Activated T-cell treated with anti-CD3 and anti-CD28 coated beads, Interleukin-2, amount 50 U/mL, for 72 hours (primary cell): ENCODE measurements around the gene GARS1. TPM values are rescaled to one million over a fixed set of nuclear protein-coding genes. Genes with fewer than 3 reads are reported as not detected.
A peak's percentile ranks its signal among the peaks of the same experiment; 100 is the strongest.

ENCODE experiments used
- ATAC-seq, 2 donors: fragments of 150-1000 bp; cut with Tn5 transposase; replicated peaks in 1 of 2; 2 replicates each; pipeline ENCODE4 v1.10.0; 2021; ENCODE audit warnings: moderate library complexity in 2 of 2, mild to moderate bottlenecking in 1 of 2
- DNase-seq, 2 donors: peaks; one replicate each; pipeline ENCODE4 v3.0.0; 2021 to 2022; ENCODE audit warnings: mixed read lengths in 1 of 2
- H3K27ac Mint-ChIP-seq: one replicate; pipeline ENCODE4 v1.8.0; 2022; ENCODE audit warnings: mild to moderate bottlenecking, moderate library complexity, mixed read lengths
- H3K27me3 Mint-ChIP-seq: one replicate; pipeline ENCODE4 v1.8.0; 2022; ENCODE audit warnings: low read depth, mixed read lengths
- H3K36me3 Mint-ChIP-seq, 2 donors: one replicate each; pipeline ENCODE4 v1.8.0; 2022; ENCODE audit warnings: mixed read lengths in 2 of 2, mild to moderate bottlenecking in 1 of 2; ENCODE audit not compliant: insufficient read depth in 2 of 2
- H3K4me1 Mint-ChIP-seq: one replicate; pipeline ENCODE4 v1.8.0; 2022; ENCODE audit warnings: low read depth, mixed read lengths
- H3K4me3 Mint-ChIP-seq, 2 donors: one replicate each; pipeline ENCODE4 v1.8.0; 2022; ENCODE audit warnings: mild to moderate bottlenecking in 2 of 2, mixed read lengths in 2 of 2, moderate library complexity in 2 of 2
- H3K9me3 Mint-ChIP-seq, 2 donors: one replicate each; pipeline ENCODE4 v1.8.0; 2022; ENCODE audit warnings: mixed read lengths in 2 of 2
- total RNA-seq, 2 donors: library from RNA; stranded (reverse); gene quantifications; one replicate each; pipeline ENCODE4 v1.2.3, GENCODE V29; 2022

Gene GARS1
- total RNA-seq, 2 donors from 2014 or later = 526 to 609 TPM

- ATAC-seq (no peak), DNase-seq (no peak)
- Mint-ChIP-seq H3K36me3 (no peaks in the 10 kb centered on the region), H3K9me3 (no peaks in the 10 kb centered on the region), H3K4me1 (no peaks in the 10 kb centered on the region), H3K27me3 (no peaks in the 10 kb centered on the region), H3K4me3 (no peak overlapping the region), H3K27ac (no peak overlapping the region)
Measured at GRCh38 chr7:30668102-30668501, 73.4 kb downstream of the GARS1 start.

GRCh38 chr7:30671793-30672465 is 77.3 kb downstream of the GARS1 start:
- Mint-ChIP-seq H3K4me3 (no peak overlapping the region), H3K36me3 (no peaks in the 10 kb centered on the region), H3K27ac (no peak overlapping the region), H3K27me3 (peaks cover 7% of the 10 kb centered on the region), H3K9me3 (no peaks in the 10 kb centered on the region), H3K4me1 (no peaks in the 10 kb centered on the region)
- DNase-seq (no peak), ATAC-seq (no peak)

DNA sequence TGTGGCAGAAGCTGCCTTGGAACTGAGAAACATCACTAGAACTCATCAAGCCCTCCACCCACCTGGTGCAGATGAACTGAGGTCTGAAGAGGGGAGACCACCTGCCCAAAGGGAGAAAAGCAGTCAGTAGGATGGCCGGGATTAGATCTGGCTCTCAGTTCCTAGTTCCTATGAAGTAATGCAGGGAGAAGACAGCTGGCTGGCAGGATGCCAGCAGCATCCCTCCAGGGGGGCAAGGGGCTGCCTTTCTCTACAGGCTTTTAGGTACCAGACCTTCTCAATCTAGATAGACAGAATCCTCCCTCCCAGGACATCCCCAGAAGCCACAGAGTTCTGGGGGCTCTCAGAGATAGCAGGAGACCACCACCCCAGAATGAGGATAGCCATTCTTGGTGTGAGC is 79.7 kb downstream of the GARS1 start:
- Mint-ChIP-seq H3K9me3 (no peaks in the 10 kb centered on the region), H3K4me3 (no peak overlapping the region), H3K36me3 (no peaks in the 10 kb centered on the region), H3K27me3 (peaks cover 27% of the 10 kb centered on the region), H3K27ac (no peak overlapping the region), H3K4me1 (no peaks in the 10 kb centered on the region)
- ATAC-seq (no peak), DNase-seq (no peak)

DNA sequence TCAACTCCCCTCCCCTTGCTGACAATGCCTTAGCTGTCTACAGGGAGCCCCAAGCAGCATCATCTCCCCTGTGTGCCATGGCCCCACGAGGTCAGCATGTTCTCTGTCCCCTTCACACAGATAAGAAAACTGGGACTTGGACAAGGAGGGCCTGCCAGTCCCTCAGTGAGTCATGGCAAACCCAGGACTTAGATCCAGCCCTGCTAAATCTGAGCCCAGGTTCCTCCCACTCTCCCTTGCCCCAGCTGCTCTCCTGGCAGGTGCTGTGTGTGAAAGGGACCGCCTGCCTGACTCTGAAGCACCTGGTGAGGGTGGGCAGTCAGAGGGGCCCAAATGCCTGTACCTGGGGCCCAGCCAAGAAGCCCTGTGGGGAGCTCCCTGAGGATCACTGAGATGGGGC is 80.2 kb downstream of the GARS1 start:
- Mint-ChIP-seq H3K4me1 (no peaks in the 10 kb centered on the region), H3K27ac (no peak overlapping the region), H3K4me3 (no peak overlapping the region), H3K9me3 (no peaks in the 10 kb centered on the region), H3K36me3 (no peaks in the 10 kb centered on the region), H3K27me3 (peaks cover 29% of the 10 kb centered on the region)
- ATAC-seq = no peak
- DNase-seq = no peak

DNA sequence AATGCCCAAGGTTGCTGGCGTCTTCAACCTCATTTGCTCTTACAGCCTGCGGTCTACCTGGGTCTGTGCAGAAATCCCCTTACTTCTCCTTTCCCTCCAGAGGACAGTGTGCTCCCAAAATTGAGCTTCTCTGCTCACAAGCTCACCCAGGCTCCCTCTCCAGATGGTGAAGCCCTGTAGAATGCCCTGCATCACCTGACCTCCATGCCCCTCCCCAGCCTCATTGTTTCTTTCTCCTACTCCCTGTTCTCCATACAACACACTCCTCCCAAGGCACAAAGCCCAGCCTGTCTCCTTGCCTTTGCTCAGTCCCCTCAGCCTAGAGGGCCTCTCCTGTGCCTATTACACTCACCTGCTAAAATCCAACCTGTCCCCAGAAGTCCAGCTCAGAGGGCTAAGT is 84.1 kb downstream of the GARS1 start:
- H3K4me3 Mint-ChIP-seq = no peak overlapping the region
- no peaks in the 10 kb centered on the region for H3K9me3 Mint-ChIP-seq
- H3K27me3 Mint-ChIP-seq = peaks cover 62% of the 10 kb centered on the region
- no peak for ATAC-seq
- DNase-seq = no peak
- H3K27ac Mint-ChIP-seq = no peak overlapping the region
- H3K4me1 Mint-ChIP-seq = peaks cover 14% of the 10 kb centered on the region
- H3K36me3 Mint-ChIP-seq = no peaks in the 10 kb centered on the region

GRCh38 chr7:30679664-30680063 is 85.0 kb downstream of the GARS1 start:
- no peak overlapping the region for H3K27ac Mint-ChIP-seq
- H3K9me3 Mint-ChIP-seq = no peaks in the 10 kb centered on the region
- DNase-seq = no peak
- H3K36me3 Mint-ChIP-seq = no peaks in the 10 kb centered on the region
- H3K4me3 Mint-ChIP-seq = no peak overlapping the region
- ATAC-seq = no peak
- peaks cover 71% of the 10 kb centered on the region for H3K27me3 Mint-ChIP-seq
- peaks cover 14% of the 10 kb centered on the region for H3K4me1 Mint-ChIP-seq

DNA sequence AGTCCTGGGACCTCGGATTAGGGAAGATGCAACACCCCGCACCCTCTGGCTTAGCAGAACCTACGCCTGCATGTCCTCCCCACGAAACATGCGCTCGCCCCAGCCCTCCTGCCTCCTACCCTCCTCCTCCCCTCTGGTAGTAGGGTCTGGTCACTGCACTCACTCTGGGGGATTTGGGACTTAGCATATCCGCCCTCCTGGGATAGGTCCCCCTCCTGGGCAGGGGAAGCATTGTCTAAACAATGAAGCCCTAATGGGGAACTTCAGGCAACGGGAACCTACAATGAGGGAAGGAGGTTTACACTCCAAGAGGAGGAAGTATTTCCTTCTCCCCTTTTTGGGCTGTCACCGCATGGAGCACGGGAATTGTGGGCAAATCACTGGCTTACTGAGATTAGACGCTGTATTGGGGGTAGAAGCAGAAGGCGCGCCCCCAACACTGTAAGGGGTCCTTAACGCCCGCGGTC is 86.7 kb downstream of the GARS1 start:
- H3K36me3 Mint-ChIP-seq = no peaks in the 10 kb centered on the region
- H3K4me1 Mint-ChIP-seq = peaks cover 14% of the 10 kb centered on the region
- H3K27ac Mint-ChIP-seq = no peak overlapping the region
- no peaks in the 10 kb centered on the region for H3K9me3 Mint-ChIP-seq
- DNase-seq = no peak
- H3K4me3 Mint-ChIP-seq = peak overlapping the region; percentile 77
- H3K27me3 Mint-ChIP-seq = peaks cover 79% of the 10 kb centered on the region
- ATAC-seq = no peak

GRCh38 chr7:30681815-30682211 is 87.1 kb downstream of the GARS1 start:
- H3K27me3 Mint-ChIP-seq = peaks cover 75% of the 10 kb centered on the region
- H3K9me3 Mint-ChIP-seq = no peaks in the 10 kb centered on the region
- peak in 1 of 2 donors; percentile 10 for DNase-seq

GRCh38 chr7:30682212-30683083 is 87.8 kb downstream of the GARS1 start, which contains the start of gene CRHR2:
Gene CRHR2, minus strand, starts transcription at chr7:30682456. Its CDS starts 176 bp downstream, at chr7:30682280.
- Mint-ChIP-seq H3K4me3 (peak within 1 kb of the TSS; percentile 77), H3K36me3 (no peaks in the 10 kb centered on the region), H3K27me3 (peaks cover 68% of the 10 kb centered on the region), H3K9me3 (no peaks in the 10 kb centered on the region), H3K27ac (no peak within 1 kb of the TSS), H3K4me1 (peaks cover 14% of the 10 kb centered on the region)
- DNase-seq (peak; percentile 53 to 62), ATAC-seq (peak; percentile 88 to 90)

More at GRCh38 chr7:30681815-30682211, 87.1 kb downstream of the GARS1 start:
- peak; percentile 37 to 38 for ATAC-seq
- Mint-ChIP-seq H3K4me1 (peaks cover 14% of the 10 kb centered on the region), H3K4me3 (peak overlapping the region; percentile 77), H3K36me3 (no peaks in the 10 kb centered on the region), H3K27ac (no peak overlapping the region)

GRCh38 chr7:30683306-30683705 is 88.6 kb downstream of the GARS1 start:
- DNase-seq (no peak), ATAC-seq (no peak)
- Mint-ChIP-seq H3K27me3 (peaks cover 65% of the 10 kb centered on the region), H3K4me1 (peaks cover 14% of the 10 kb centered on the region), H3K27ac (no peak overlapping the region), H3K36me3 (no peaks in the 10 kb centered on the region), H3K9me3 (no peaks in the 10 kb centered on the region), H3K4me3 (peak overlapping the region in 1 of 2 donors; percentile 27)

Other genes with a start within 250 kb of the GARS1 start
- 10 to 100 TPM; 16.0 to 17.8 TPM for gene NOD1, start 116.1 kb upstream of the GARS1 start, total RNA-seq
- gene GGCT, start 90.0 kb upstream of the GARS1 start, total RNA-seq = 10 to 100 TPM; 65.7 to 84.4 TPM
- not detected for gene CRHR2, start 87.6 kb downstream of the GARS1 start, total RNA-seq
- under 1 TPM in 1 of 2 donors, not detected in 1; 0.53 TPM for gene INMT, start 157.3 kb downstream of the GARS1 start, total RNA-seq
- gene MINDY4, start 176.5 kb downstream of the GARS1 start, total RNA-seq = 1 to 10 TPM; 1.1 to 1.9 TPM